T-cell (primary cell): ENCODE measurements around the gene QPCT. TPM values are rescaled to one million over a fixed set of nuclear protein-coding genes. Genes with fewer than 3 reads are reported as not detected.
A peak's percentile ranks its signal among the peaks of the same experiment; 100 is the strongest.
"Not testable (repeated sequence)": the region's sequence is repeated elsewhere in the genome, so short reads cannot be mapped to it uniquely, and the experiment has no call there.

Experiments used
- ATAC-seq, 4 experiments: fragments of 200-7000 bp in 3 of 4; fragments of 150-1000 bp in 1 of 4; cut with Tn5 transposase; replicated peaks in 1 of 4; 1 replicate in 3 of 4; 2 replicates in 1 of 4; pipeline ENCODE4 v1.10.0; 2021; ENCODE audit warnings: moderate library complexity in 3 of 4, mild to moderate bottlenecking in 2 of 4, moderate number of reproducible peaks in 1 of 4
- CTCF ChIA-PET, 2 donors: fragments of 300-600 bp; sonication (Branson Sonifier 250); formaldehyde crosslinking; loops; one replicate each; lab custom pipeline; 2022; ENCODE audit warnings: antibody characterized with exemption in 2 of 2; lab: Charles Lee
- POLR2A ChIA-PET, 2 donors: fragments of 300-600 bp; sonication (Branson Sonifier 250); formaldehyde crosslinking; loops; one replicate each; lab custom pipeline; 2022; ENCODE audit warnings: antibody characterized with exemption in 2 of 2; lab: Charles Lee
- DNase-seq, 35 experiments: peaks; one replicate each; pipeline versions ENCODE4 v3.0.0 to v3.0.0-alpha.2; 2013 to 2023
- H3K27ac ChIP-seq: one replicate; pipeline ENCODE4 v1.5.1; 2013; ENCODE audit warnings: low read length
- H3K27me3 ChIP-seq, 2 experiments: replicated peaks in 1 of 2; 1 replicate in 1 of 2; 2 replicates in 1 of 2; pipeline versions ENCODE4 v1.6.1 to v1.7.0; 2013; ENCODE audit warnings: low read length in 1 of 2, mixed read lengths in 1 of 2; ENCODE audit not compliant: control insufficient read depth in 2 of 2, insufficient read depth in 2 of 2; ENCODE audit errors: extremely low read depth in 1 of 2
- H3K36me3 ChIP-seq, 2 donors: 1 replicate in 1 of 2; 2 replicates in 1 of 2; pipeline versions ENCODE4 v1.6.1 to v1.7.0; 2013; ENCODE audit warnings: low read length in 1 of 2; ENCODE audit not compliant: control insufficient read depth in 2 of 2, insufficient read depth in 1 of 2; ENCODE audit errors: extremely low read depth in 1 of 2
- H3K4me1 ChIP-seq, 2 experiments: 1 replicate in 1 of 2; 2 replicates in 1 of 2; pipeline versions ENCODE4 v1.6.1 to v1.7.0; 2013; ENCODE audit warnings: low read length in 2 of 2, mixed read lengths in 1 of 2; ENCODE audit not compliant: insufficient read depth in 2 of 2, control insufficient read depth in 1 of 2; ENCODE audit errors: extremely low read depth in 1 of 2
- H3K4me3 ChIP-seq, 2 donors: 1 replicate in 1 of 2; 2 replicates in 1 of 2; pipeline versions ENCODE4 v1.5.1 to v1.7.0; 2013; ENCODE audit warnings: mild to moderate bottlenecking in 2 of 2, low read length in 1 of 2, moderate library complexity in 1 of 2; ENCODE audit not compliant: control insufficient read depth in 1 of 2; ENCODE audit errors: extremely low read depth in 1 of 2
- H3K9me3 ChIP-seq: 2 replicates; pipeline ENCODE4 v1.7.0; 2013
- H3K27ac Mint-ChIP-seq, 2 donors: one replicate each; pipeline ENCODE4 v1.8.0; 2020 to 2021; ENCODE audit warnings: mild to moderate bottlenecking in 2 of 2, mixed read lengths in 2 of 2
- H3K27me3 Mint-ChIP-seq, 2 donors: one replicate each; pipeline ENCODE4 v1.8.0; 2021 to 2022; ENCODE audit warnings: mixed read lengths in 2 of 2
- H3K36me3 Mint-ChIP-seq: one replicate; pipeline ENCODE4 v1.8.0; 2021; ENCODE audit warnings: mixed read lengths
- H3K4me1 Mint-ChIP-seq, 3 donors: one replicate each; pipeline ENCODE4 v1.8.0; 2020 to 2022; ENCODE audit warnings: mixed read lengths in 3 of 3, mild to moderate bottlenecking in 1 of 3
- H3K4me3 Mint-ChIP-seq, 3 donors: one replicate each; pipeline ENCODE4 v1.8.0; 2020 to 2022; ENCODE audit warnings: mild to moderate bottlenecking in 3 of 3, mixed read lengths in 3 of 3, moderate library complexity in 3 of 3
- H3K9me3 Mint-ChIP-seq, 3 donors: one replicate each; pipeline ENCODE4 v1.8.0; 2020 to 2022; ENCODE audit warnings: mixed read lengths in 3 of 3
- WGBS: methylation state at CpG from one replicate; pipeline ENCODE4 v1.1.5; 2013; ENCODE audit warnings: missing lambda C conversion rate; ENCODE audit not compliant: insufficient coverage; 5-methylcytosine and 5-hydroxymethylcytosine counted together
- total RNA-seq, 35 experiments: library from RNA in 6 of 35; stranded (reverse) in 6 of 35; fragments of 120-200 nt in 1 of 35; gene quantifications; one replicate each; pipeline versions ENCODE4 v1.2.1 to v1.2.4 and lab custom pipeline; 2013 to 2026

The QPCT gene
- total RNA-seq, 5 donors from 2014 or later (not counting 1 experiment from before 2014, with no cell fraction given): 1.1 to 3.1 (median 1.5) TPM; not detected in 2

DNA sequence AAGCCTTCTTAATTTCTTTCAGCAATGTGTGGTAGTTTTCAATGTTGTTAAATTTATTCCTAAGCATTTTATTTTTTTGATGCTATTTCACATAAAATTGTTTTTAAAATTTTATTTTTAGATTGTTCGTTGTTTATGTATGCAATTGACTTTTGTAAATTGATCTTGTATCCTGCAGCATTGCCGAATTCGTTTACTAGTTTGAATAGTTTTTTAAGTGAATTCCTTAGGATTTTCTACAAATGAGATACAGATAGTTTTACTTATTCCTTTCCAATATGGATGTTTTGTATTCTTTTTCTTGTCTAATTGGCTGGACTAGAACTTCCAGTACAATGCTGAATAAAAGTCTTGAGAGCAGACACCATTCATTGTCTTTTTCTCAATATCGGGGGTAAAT is 55.6 kb downstream of the QPCT start:
- no peak for DNase-seq
- Mint-ChIP-seq H3K9me3 (no peaks in the 10 kb centered on the region), H3K27me3 (peaks cover 0 to 2% of the 10 kb centered on the region in 2 donors), H3K4me1 (peaks cover 0 to 1% (median 0%) of the 10 kb centered on the region in 3 donors), H3K36me3 (no peaks in the 10 kb centered on the region), H3K27ac (no peak overlapping the region), H3K4me3 (no peak overlapping the region)
- no peaks in the 10 kb centered on the region for H3K36me3 ChIP-seq
- ChIA-PET POLR2A (no interaction called here), CTCF (interaction anchor here in 1 of 2 donors (0.5 to 2.1 kb wide), 2 partner anchors 15 to 487 kb away, joined by 4 to 6 read pairs; no protein-coding TSS in a partner anchor)
- no peak overlapping the region for H3K27ac ChIP-seq
- H3K4me1 ChIP-seq: no peaks in the 10 kb centered on the region
- H3K9me3 ChIP-seq: no peaks in the 10 kb centered on the region
- ATAC-seq: no peak
- H3K27me3 ChIP-seq: no peaks in the 10 kb centered on the region
- no peak overlapping the region for H3K4me3 ChIP-seq
- WGBS: no CpG with 5 or more reads among the region's 4 CpGs

DNA sequence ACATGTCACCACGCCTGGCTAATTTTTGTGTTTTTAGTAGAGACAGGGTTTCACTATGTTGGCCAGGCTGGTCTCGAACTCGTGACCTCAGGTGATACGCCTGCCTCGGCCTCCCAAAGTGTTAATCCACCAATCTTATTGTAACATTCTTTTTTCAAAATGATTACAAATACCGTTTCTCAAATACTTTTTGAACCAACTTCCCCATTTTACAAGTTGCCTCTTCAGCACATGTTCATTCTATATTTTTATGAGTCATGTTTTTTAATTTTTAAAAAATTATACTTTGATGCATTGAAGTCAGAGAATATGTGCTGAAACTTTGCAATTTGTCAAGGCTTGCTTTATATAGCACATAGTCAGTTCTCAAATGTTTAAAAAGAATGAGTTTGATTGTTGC is 58.2 kb downstream of the QPCT start:
- no peak overlapping the region for H3K4me3 Mint-ChIP-seq
- Histone ChIP-seq H3K36me3 (no peaks in the 10 kb centered on the region), H3K27me3 (no peaks in the 10 kb centered on the region), H3K27ac (no peak overlapping the region), H3K4me3 (no peak overlapping the region), H3K4me1 (no peaks in the 10 kb centered on the region), H3K9me3 (no peaks in the 10 kb centered on the region)
- H3K4me1 Mint-ChIP-seq: no peaks in the 10 kb centered on the region
- no peak for ATAC-seq
- peaks cover 4 to 6% of the 10 kb centered on the region in 2 donors for H3K27me3 Mint-ChIP-seq
- no peaks in the 10 kb centered on the region for H3K36me3 Mint-ChIP-seq
- no peak overlapping the region for H3K27ac Mint-ChIP-seq
- DNase-seq: no peak
- POLR2A ChIA-PET: no interaction called here
- no CpG with 5 or more reads among the region's 6 CpGs for WGBS
- CTCF ChIA-PET: interaction anchor here (0.6 to 1.4 kb wide), 3 partner anchors 12 to 65 kb away, joined by 3 read pairs; no protein-coding TSS in a partner anchor
- no peaks in the 10 kb centered on the region for H3K9me3 Mint-ChIP-seq

DNA sequence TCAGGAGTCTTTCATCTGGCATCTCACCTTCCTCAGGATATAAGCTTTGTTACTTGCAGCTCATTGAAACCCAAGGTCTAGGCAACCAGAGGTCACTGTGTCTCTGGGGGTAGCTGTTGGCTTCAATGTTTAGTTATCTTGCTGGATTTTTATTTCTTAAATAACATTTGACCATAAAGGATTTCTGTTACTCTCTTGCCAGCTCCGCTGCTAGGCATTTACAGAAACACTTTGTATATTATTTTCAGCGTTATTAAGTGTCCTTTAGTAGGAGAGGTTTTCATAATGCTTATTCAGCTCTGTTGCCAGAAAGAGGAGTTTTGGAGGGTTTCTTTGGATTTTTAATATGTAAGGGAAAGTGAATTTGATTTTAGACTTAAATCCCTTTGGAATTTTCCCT is 61.4 kb downstream of the QPCT start:
- H3K27me3 ChIP-seq: peaks cover 0 to 3% of the 10 kb centered on the region in 2 experiments
- Mint-ChIP-seq H3K4me3 (no peak overlapping the region), H3K27ac (no peak overlapping the region), H3K4me1 (no peaks in the 10 kb centered on the region), H3K36me3 (no peaks in the 10 kb centered on the region), H3K27me3 (peaks cover 8 to 10% of the 10 kb centered on the region in 2 donors), H3K9me3 (no peaks in the 10 kb centered on the region)
- H3K9me3 ChIP-seq: no peaks in the 10 kb centered on the region
- POLR2A ChIA-PET: interaction anchor here in 1 of 2 donors (0.6 kb wide), 1 partner anchor 412 kb away, joined by 4 read pairs; no protein-coding TSS in a partner anchor
- H3K4me1 ChIP-seq: no peaks in the 10 kb centered on the region
- no peak overlapping the region for H3K27ac ChIP-seq
- DNase-seq (no peak), ATAC-seq (no peak)
- no peak overlapping the region for H3K4me3 ChIP-seq
- CTCF ChIA-PET: interaction anchor here in 1 of 2 donors (1.4 kb wide), 1 partner anchor 9 kb away, joined by 3 read pairs; no protein-coding TSS in a partner anchor
- no peaks in the 10 kb centered on the region for H3K36me3 ChIP-seq
- 100% methylated on average over 1 of the region's 2 CpGs for WGBS

- no peaks in the 10 kb centered on the region for H3K9me3 Mint-ChIP-seq
- Histone ChIP-seq H3K27ac (no peak overlapping the region), H3K9me3 (no peaks in the 10 kb centered on the region), H3K4me3 (no peak overlapping the region), H3K27me3 (peaks cover 0 to 3% of the 10 kb centered on the region in 2 experiments), H3K4me1 (no peaks in the 10 kb centered on the region), H3K36me3 (no peaks in the 10 kb centered on the region)
- H3K27me3 Mint-ChIP-seq: peaks cover 6 to 13% of the 10 kb centered on the region in 2 donors
- ChIA-PET POLR2A (no interaction called here), CTCF (interaction anchor here (0.6 to 6.3 kb wide), 13 partner anchors 16 to 1241 kb away, joined by 3 to 124 read pairs (median 3); no protein-coding TSS in a partner anchor)
- H3K27ac Mint-ChIP-seq: no peak overlapping the region
- H3K4me1 Mint-ChIP-seq: peaks cover 8 to 14% (median 10%) of the 10 kb centered on the region in 3 donors
- no peak overlapping the region for H3K4me3 Mint-ChIP-seq
- no peaks in the 10 kb centered on the region for H3K36me3 Mint-ChIP-seq
- DNase-seq: no peak
- ATAC-seq: no peak
- 32% methylated on average over 3 of the region's 6 CpGs for WGBS
These were observed 67.8 kb downstream of the QPCT start for GRCh38 chr2:37412231-37412630.

- H3K36me3 Mint-ChIP-seq, H3K4me3 ChIP-seq, H3K9me3 Mint-ChIP-seq, H3K4me3 Mint-ChIP-seq, H3K36me3 ChIP-seq, POLR2A ChIA-PET, DNase-seq, H3K27me3 ChIP-seq, H3K27ac ChIP-seq, H3K27me3 Mint-ChIP-seq, H3K9me3 ChIP-seq, H3K4me1 ChIP-seq, H3K27ac Mint-ChIP-seq: not testable (repeated sequence)
- H3K4me1 Mint-ChIP-seq: peaks cover 8 to 14% (median 10%) of the 10 kb centered on the region in 3 donors
- CTCF ChIA-PET: interaction anchor here (0.6 to 6.3 kb wide), 30 partner anchors 10 to 1142 kb away, joined by 3 to 124 read pairs (median 6); no protein-coding TSS in a partner anchor
- WGBS: 78% methylated on average over 2 of the region's 4 CpGs
- peak in 1 of 4 experiments; percentile 16 for ATAC-seq
These were observed 69.6 kb downstream of the QPCT start for GRCh38 chr2:37413911-37414469.

DNA sequence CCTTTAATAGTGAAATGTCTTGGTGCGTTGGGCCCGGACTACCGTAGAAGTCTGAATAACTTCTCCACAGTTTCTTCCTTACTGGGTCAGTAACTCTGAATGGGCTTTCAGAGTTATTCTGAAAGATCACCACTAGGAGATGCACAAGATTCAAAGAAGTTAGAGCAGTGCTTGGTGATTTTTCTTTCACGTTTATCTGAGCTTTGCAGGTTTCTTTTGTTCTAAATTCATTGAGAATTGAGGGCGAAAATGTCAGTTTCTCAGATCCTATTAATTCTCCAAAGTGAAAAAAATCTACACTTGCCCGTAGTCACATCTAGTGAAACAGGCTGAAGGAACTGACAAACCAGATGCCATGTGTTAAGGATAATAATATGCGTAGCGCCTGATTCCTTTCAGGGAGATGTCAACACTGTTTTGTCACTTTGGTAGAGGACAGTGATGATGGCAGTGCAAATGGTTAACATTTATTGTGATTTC is 70.1 kb downstream of the QPCT start:
- Histone ChIP-seq H3K27ac (no peak overlapping the region), H3K27me3 (peaks cover 0 to 3% of the 10 kb centered on the region in 2 experiments), H3K4me3 (no peak overlapping the region), H3K9me3 (no peaks in the 10 kb centered on the region), H3K4me1 (no peaks in the 10 kb centered on the region), H3K36me3 (no peaks in the 10 kb centered on the region)
- DNase-seq (peak in 2 of 35 experiments; percentile 18 to 71), ATAC-seq (peak; percentile 60 to 82 (median 76))
- no peaks in the 10 kb centered on the region for H3K36me3 Mint-ChIP-seq
- CTCF ChIA-PET: interaction anchor here (0.6 to 6.3 kb wide), 40 partner anchors 11 to 1419 kb away, joined by 3 to 124 read pairs (median 5); no protein-coding TSS in a partner anchor
- WGBS: 100% methylated on average over 2 of the region's 8 CpGs
- peak overlapping the region in 1 of 2 donors; percentile 64 for H3K27ac Mint-ChIP-seq
- H3K9me3 Mint-ChIP-seq: no peaks in the 10 kb centered on the region
- no peak overlapping the region for H3K4me3 Mint-ChIP-seq
- peaks cover 4 to 7% of the 10 kb centered on the region in 2 donors for H3K27me3 Mint-ChIP-seq
- H3K4me1 Mint-ChIP-seq: peaks cover 8 to 14% (median 10%) of the 10 kb centered on the region in 3 donors
- POLR2A ChIA-PET: no interaction called here
